PC-3 (cell line): ENCODE results near the gene MRFAP1.

ENCODE experiments used
- EZH2 ChIP-seq: fragments of 300-600 bp; sonication (generic); IDR thresholded peaks from one replicate; pipeline ENCODE4 v1.6.1; 2017; ENCODE audit warnings: antibody characterized with exemption, mild to moderate bottlenecking, low read length; ENCODE audit not compliant: unreplicated experiment
- EZH2phosphoT487 ChIP-seq: fragments of 300-600 bp; sonication (generic); IDR thresholded peaks from 2 replicates; pipeline ENCODE4 v1.6.1; 2018; ENCODE audit warnings: mild to moderate bottlenecking, antibody characterized with exemption, low read length, borderline replicate concordance
- TF ChIP-seq, protein P1 (sequence below): fragments of 300-600 bp; sonication (generic); conservative IDR thresholded peaks from 2 replicates; pipeline ENCODE4 v1.5.1; 2017; ENCODE audit warnings: antibody characterized with exemption, low read depth, mild to moderate bottlenecking, low read length

DNA sequence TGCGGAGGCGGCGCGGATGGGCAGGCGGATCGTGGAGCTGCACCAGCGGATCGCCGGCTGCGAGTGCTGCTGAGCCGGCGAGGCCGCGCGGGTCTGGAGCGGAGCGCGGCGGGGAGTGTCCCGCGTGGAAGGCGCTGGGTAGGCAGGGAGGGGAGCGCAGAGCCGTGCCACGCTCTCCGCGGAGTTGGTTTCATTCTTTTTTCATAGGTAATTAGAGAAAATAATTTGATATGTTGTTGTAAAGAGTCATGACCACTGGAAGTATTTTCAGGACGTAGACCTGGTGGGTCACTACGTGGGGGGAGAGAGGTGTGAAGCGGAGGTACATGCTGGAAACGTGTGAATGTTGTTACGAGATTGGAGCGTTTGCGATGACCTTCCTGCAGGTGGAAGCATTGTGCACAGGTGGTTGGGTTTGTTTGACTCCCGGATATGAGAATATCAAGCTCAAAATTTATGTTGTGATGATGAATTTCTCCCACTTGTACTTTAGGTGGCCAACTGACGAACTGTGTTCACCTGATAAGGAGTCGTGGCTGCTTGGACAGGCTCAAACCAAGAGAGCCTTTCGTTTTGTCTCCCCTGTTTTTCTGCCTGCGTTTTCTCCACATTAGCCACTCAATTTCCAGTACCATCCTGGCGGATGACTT is 34.1 kb downstream of the MRFAP1 start:
- TF ChIP-seq, protein P1, sequence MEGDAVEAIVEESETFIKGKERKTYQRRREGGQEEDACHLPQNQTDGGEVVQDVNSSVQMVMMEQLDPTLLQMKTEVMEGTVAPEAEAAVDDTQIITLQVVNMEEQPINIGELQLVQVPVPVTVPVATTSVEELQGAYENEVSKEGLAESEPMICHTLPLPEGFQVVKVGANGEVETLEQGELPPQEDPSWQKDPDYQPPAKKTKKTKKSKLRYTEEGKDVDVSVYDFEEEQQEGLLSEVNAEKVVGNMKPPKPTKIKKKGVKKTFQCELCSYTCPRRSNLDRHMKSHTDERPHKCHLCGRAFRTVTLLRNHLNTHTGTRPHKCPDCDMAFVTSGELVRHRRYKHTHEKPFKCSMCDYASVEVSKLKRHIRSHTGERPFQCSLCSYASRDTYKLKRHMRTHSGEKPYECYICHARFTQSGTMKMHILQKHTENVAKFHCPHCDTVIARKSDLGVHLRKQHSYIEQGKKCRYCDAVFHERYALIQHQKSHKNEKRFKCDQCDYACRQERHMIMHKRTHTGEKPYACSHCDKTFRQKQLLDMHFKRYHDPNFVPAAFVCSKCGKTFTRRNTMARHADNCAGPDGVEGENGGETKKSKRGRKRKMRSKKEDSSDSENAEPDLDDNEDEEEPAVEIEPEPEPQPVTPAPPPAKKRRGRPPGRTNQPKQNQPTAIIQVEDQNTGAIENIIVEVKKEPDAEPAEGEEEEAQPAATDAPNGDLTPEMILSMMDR, result peak; percentile 62
- TF ChIP-seq EZH2, result no peak
- TF ChIP-seq EZH2phosphoT487, result no peak
